CD4-positive, alpha-beta T cell treated with Interleukin-17A for 4 hours (primary cell): ENCODE data around the gene ABHD16B.
"Not testable (repeated sequence)": the region's sequence is repeated elsewhere in the genome, so short reads cannot be mapped to it uniquely, and the experiment has no call there.

Experiments used
- DNase-seq: peaks from one replicate; pipeline ENCODE4 v3.0.0-alpha.2; 2020; ENCODE audit warnings: mixed read lengths

Gene ABHD16B

GRCh38 chr20:63835021-63835858 is 26.1 kb upstream of the ABHD16B start:
- DNase-seq: no peak

- DNase-seq: no peak
These were observed 24.6 kb upstream of the ABHD16B start for GRCh38 chr20:63836458-63837344.

- no peak for DNase-seq
These were observed 23.8 kb upstream of the ABHD16B start for GRCh38 chr20:63837479-63837878.

GRCh38 chr20:63839620-63840019 is 21.7 kb upstream of the ABHD16B start:
- DNase-seq: no peak

GRCh38 chr20:63840405-63840828 is 20.9 kb upstream of the ABHD16B start:
- DNase-seq: no peak

- no peak for DNase-seq
These were observed 19.0 kb upstream of the ABHD16B start for GRCh38 chr20:63842258-63842657.

- no peak for DNase-seq
These were observed 18.1 kb upstream of the ABHD16B start for GRCh38 chr20:63843222-63843621.

GRCh38 chr20:63843778-63844177 is 17.5 kb upstream of the ABHD16B start:
- no peak for DNase-seq

GRCh38 chr20:63844511-63844991 is 16.7 kb upstream of the ABHD16B start:
- DNase-seq: no peak

- no peak for DNase-seq
These were observed 15.0 kb upstream of the ABHD16B start for GRCh38 chr20:63846128-63846771.

GRCh38 chr20:63846888-63847236 is 14.4 kb upstream of the ABHD16B start:
- no peak for DNase-seq

- no peak for DNase-seq
These were observed 13.9 kb upstream of the ABHD16B start for GRCh38 chr20:63847237-63848002.

- DNase-seq: no peak
These were observed 13.0 kb upstream of the ABHD16B start for GRCh38 chr20:63848003-63848911.

GRCh38 chr20:63850689-63851547 is 10.4 kb upstream of the ABHD16B start:
- DNase-seq: no peak

GRCh38 chr20:63851548-63851943 is 9.8 kb upstream of the ABHD16B start:
- not testable (repeated sequence) for DNase-seq

- not testable (repeated sequence) for DNase-seq
These were observed 7.6 kb upstream of the ABHD16B start for GRCh38 chr20:63853733-63854068.

- DNase-seq: no peak
These were observed 7.1 kb upstream of the ABHD16B start for GRCh38 chr20:63854069-63854765.

GRCh38 chr20:63854766-63855362 is 6.4 kb upstream of the ABHD16B start:
- no peak for DNase-seq

GRCh38 chr20:63855363-63856097 is 5.8 kb upstream of the ABHD16B start:
- DNase-seq: no peak
